Parathyroid adenoma (tissue), 2 donors: ENCODE measurements around the gene MTCH1.
A peak's percentile ranks its signal among the peaks of the same experiment; 100 is the strongest.

ENCODE experiments used
- H2AFZ ChIP-seq: fragments of 300-600 bp; sonication (generic); one replicate; pipeline ENCODE4 v1.7.0; 2017; ENCODE audit warnings: antibody characterized with exemption, mild to moderate bottlenecking
- H3K27ac ChIP-seq: fragments of 300-600 bp; sonication (generic); one replicate; pipeline ENCODE4 v1.7.0; 2017
- H3K27me3 ChIP-seq: fragments of 300-600 bp; sonication (generic); one replicate; pipeline ENCODE4 v1.7.0; 2017; ENCODE audit warnings: low read length; ENCODE audit not compliant: control insufficient read depth, insufficient read depth
- H3K36me3 ChIP-seq: fragments of 300-600 bp; sonication (generic); one replicate; pipeline ENCODE4 v1.7.0; 2017; ENCODE audit warnings: low read length; ENCODE audit not compliant: control insufficient read depth, insufficient read depth
- H3K4me1 ChIP-seq: fragments of 300-600 bp; sonication (generic); one replicate; pipeline ENCODE4 v1.7.0; 2017; ENCODE audit warnings: control low read depth
- H3K4me2 ChIP-seq: fragments of 300-600 bp; sonication (generic); one replicate; pipeline ENCODE4 v1.7.0; 2017; ENCODE audit warnings: low read length
- H3K4me3 ChIP-seq: fragments of 300-600 bp; sonication (generic); one replicate; pipeline ENCODE4 v1.7.0; 2017; ENCODE audit warnings: low read depth, low read length
- H3K79me2 ChIP-seq: fragments of 300-600 bp; sonication (generic); one replicate; pipeline ENCODE4 v1.7.0; 2017; ENCODE audit warnings: control low read depth
- H3K9ac ChIP-seq: fragments of 300-600 bp; sonication (generic); one replicate; pipeline ENCODE4 v1.7.0; 2017; ENCODE audit warnings: mild to moderate bottlenecking
- H3K9me3 ChIP-seq: fragments of 300-600 bp; sonication (generic); one replicate; pipeline ENCODE4 v1.7.0; 2017; ENCODE audit warnings: low read length; ENCODE audit not compliant: control insufficient read depth
- CTCF ChIP-seq: fragments of 300-600 bp; sonication (generic); IDR thresholded peaks from one replicate; pipeline ENCODE4 v1.7.0; 2017; ENCODE audit warnings: antibody characterized with exemption, mild to moderate bottlenecking
- donor health status: primary hyperparathyroidism.

The MTCH1 gene

GRCh38 chr6:37005061-37005810, 19.2 kb upstream of the MTCH1 start, which contains the start of gene FGD2:
Gene FGD2, plus strand, starts transcription at chr6:37005655. Its CDS starts 163 bp downstream, at chr6:37005818.
- Histone ChIP-seq H3K27me3 (no peaks in the 10 kb centered on the region), H3K4me2 (no peak within 1 kb of the TSS), H3K9ac (no peak within 1 kb of the TSS), H3K79me2 (no peaks in the 10 kb centered on the region), H2AFZ (peak within 1 kb of the TSS; percentile 73), H3K27ac (no peak within 1 kb of the TSS), H3K36me3 (no peaks in the 10 kb centered on the region), H3K9me3 (no peaks in the 10 kb centered on the region), H3K4me3 (no peak within 1 kb of the TSS), H3K4me1 (peaks cover 10% of the 10 kb centered on the region)
- TF ChIP-seq CTCF = no peak

DNA sequence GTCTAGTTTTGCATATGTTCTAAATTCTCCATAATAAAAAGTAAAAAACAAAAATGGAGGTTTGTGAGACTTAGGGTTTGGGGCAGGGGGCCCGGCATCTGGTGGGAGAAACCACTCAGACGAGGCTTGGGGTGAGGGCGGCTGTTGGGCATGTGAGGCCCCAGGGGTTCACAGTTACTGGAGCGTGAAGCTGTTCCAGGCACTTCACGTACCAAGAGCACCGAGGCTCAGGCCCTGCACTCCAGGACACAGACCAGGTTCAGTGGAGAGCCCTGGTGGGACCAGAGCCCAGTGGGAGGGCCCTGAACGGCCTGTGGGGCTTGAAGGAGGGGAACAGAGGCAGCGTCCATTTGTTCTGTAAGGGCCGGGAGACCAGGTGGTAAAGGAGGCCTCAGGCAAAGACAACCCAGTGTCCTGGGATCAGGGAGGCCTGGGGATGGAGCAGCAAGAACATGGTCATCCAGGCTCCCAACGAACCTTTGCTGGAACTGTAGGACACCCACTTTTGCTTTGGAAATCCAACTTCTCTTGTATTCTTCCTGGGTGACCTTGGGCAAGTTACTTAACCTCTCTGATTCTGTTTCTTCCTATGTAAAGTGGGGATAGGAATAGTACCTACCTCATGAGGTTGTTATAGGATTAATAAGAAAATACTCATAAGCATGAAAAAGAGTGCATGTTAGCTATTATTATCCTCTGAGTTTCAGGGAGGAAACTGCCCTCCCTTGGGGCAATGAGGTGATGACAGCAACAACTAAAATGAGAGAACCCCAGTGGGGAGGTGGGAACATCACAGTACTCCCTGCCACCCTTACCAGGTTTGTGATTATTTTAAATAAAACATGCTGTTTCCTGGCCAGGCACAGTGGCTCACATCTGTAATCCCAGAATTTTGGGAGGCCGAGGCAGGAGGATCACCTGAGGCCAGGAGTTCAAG, 18.3 kb upstream of the MTCH1 start:
- Histone ChIP-seq H3K9ac (no peak overlapping the region), H3K27me3 (no peaks in the 10 kb centered on the region), H3K27ac (no peak overlapping the region), H3K36me3 (no peaks in the 10 kb centered on the region), H3K9me3 (no peaks in the 10 kb centered on the region), H3K4me1 (peaks cover 15% of the 10 kb centered on the region), H3K4me3 (no peak overlapping the region), H3K4me2 (no peak overlapping the region), H2AFZ (peak overlapping the region; percentile 73), H3K79me2 (no peaks in the 10 kb centered on the region)
- no peak for TF ChIP-seq CTCF

- TF ChIP-seq CTCF = no peak
- Histone ChIP-seq H3K4me1 (peaks cover 41% of the 10 kb centered on the region), H3K79me2 (no peaks in the 10 kb centered on the region), H3K4me2 (no peak overlapping the region), H3K27ac (peak overlapping the region; percentile 98), H3K9ac (no peak overlapping the region), H3K4me3 (no peak overlapping the region), H3K36me3 (no peaks in the 10 kb centered on the region), H3K9me3 (no peaks in the 10 kb centered on the region), H2AFZ (peak overlapping the region; percentile 91), H3K27me3 (no peaks in the 10 kb centered on the region)
These were observed 13.7 kb upstream of the MTCH1 start for GRCh38 chr6:36999751-37000125.

GRCh38 chr6:36999061-36999750, 13.2 kb upstream of the MTCH1 start:
- no peak for TF ChIP-seq CTCF
- no peaks in the 10 kb centered on the region for H3K36me3 ChIP-seq
- no peak overlapping the region for H3K4me3 ChIP-seq
- H3K9ac ChIP-seq = no peak overlapping the region
- no peaks in the 10 kb centered on the region for H3K27me3 ChIP-seq
- H3K4me1 ChIP-seq = peaks cover 37% of the 10 kb centered on the region
- H3K27ac ChIP-seq = peak overlapping the region; percentile 98
- peak overlapping the region; percentile 29 for H3K4me2 ChIP-seq
- H3K9me3 ChIP-seq = no peaks in the 10 kb centered on the region
- H2AFZ ChIP-seq = peak overlapping the region; percentile 91
- no peaks in the 10 kb centered on the region for H3K79me2 ChIP-seq
